Heart left ventricle (tissue), 16 donors: Measurements from ENCODE around the gene ZNF362. TPM values are rescaled to one million over a fixed set of nuclear protein-coding genes. Genes with fewer than 3 reads are reported as not detected.
A peak's percentile ranks its signal among the peaks of the same experiment; 100 is the strongest.

Source experiments
- ATAC-seq, 4 donors: fragments of 200-7000 bp; cut with Tn5 transposase; one replicate each; pipeline ENCODE4 v1.9.1; 2020 to 2022; ENCODE audit warnings: moderate library complexity in 4 of 4, mild to moderate bottlenecking in 3 of 4, moderate number of reproducible peaks in 1 of 4
- DNase-seq, 5 donors: peaks; one replicate each; pipeline ENCODE4 v3.0.0-alpha.2; 2020
- H3K27ac ChIP-seq, 12 donors: fragments of 200-600 bp; sonication (generic) in 4 of 12; one replicate each; pipeline versions ENCODE4 v1.5.0 to v1.8.0; 2016 to 2022; ENCODE audit warnings: mild to moderate bottlenecking in 2 of 12
- H3K27me3 ChIP-seq, 9 donors: fragments of 200-600 bp; sonication (generic) in 2 of 9; one replicate each; pipeline versions ENCODE4 v1.5.1 to v1.8.0; 2016 to 2022; ENCODE audit warnings: mild to moderate bottlenecking in 3 of 9
- H3K36me3 ChIP-seq, 9 donors: fragments of 200-600 bp; sonication (generic) in 2 of 9; one replicate each; pipeline versions ENCODE4 v1.5.0 to v1.8.0; 2018 to 2022; ENCODE audit warnings: mild to moderate bottlenecking in 2 of 9
- H3K4me1 ChIP-seq, 12 donors: fragments of 200-600 bp; sonication (generic) in 4 of 12; one replicate each; pipeline versions ENCODE4 v1.5.0 to v1.8.0; 2016 to 2022; ENCODE audit warnings: mild to moderate bottlenecking in 3 of 12
- H3K4me3 ChIP-seq, 12 donors: fragments of 200-600 bp; sonication (generic) in 4 of 12; one replicate each; pipeline versions ENCODE4 v1.5.0 to v1.8.0; 2017 to 2022; ENCODE audit warnings: mild to moderate bottlenecking in 9 of 12, moderate library complexity in 4 of 12
- H3K9me3 ChIP-seq, 12 donors: fragments of 200-600 bp; sonication (generic) in 4 of 12; one replicate each; pipeline versions ENCODE4 v1.5.0 to v1.8.0; 2016 to 2022; ENCODE audit warnings: mild to moderate bottlenecking in 1 of 12
- CTCF ChIP-seq, 12 donors: fragments of 200-600 bp; sonication (generic) in 4 of 12; IDR thresholded peaks; one replicate each; pipeline versions ENCODE4 v1.5.0 to v1.8.0; 2018 to 2022; ENCODE audit warnings: antibody characterized with exemption in 12 of 12, mild to moderate bottlenecking in 5 of 12
- POLR2A ChIP-seq, 2 donors: fragments of 450-650 bp; IDR thresholded peaks; one replicate each; pipeline ENCODE4 v1.6.1; 2017; ENCODE audit warnings: antibody characterized with exemption in 2 of 2, mild to moderate bottlenecking in 2 of 2, moderate library complexity in 2 of 2
- WGBS, 4 donors: extraction: QIAGEN DNeasy Blood & Tissue Kit in 2 of 4; methylation state at CpG; one replicate each; pipeline versions ENCODE4 v1.1.5 to v1.1.7; 2013 to 2018; 5-methylcytosine and 5-hydroxymethylcytosine counted together
- intact Hi-C, 10 donors: fragments of 100-400 bp; cut with DNase I; formaldehyde crosslinking; loops; one replicate each; pipeline versions ENCODE4 v1.11.1 to v1.14.2; 2022
- polyA plus RNA-seq, 2 donors: library from polyadenylated mRNA; stranded (reverse); fragments of 200-250 nt; gene quantifications; one replicate each; pipeline ENCODE4 v1.2.3, GENCODE V29; 2013
- total RNA-seq, 9 donors: library from RNA; depleted of rRNA in 2 of 9; stranded (reverse); fragments of >200 nt in 2 of 9; fragmentation: NEBNext Ultra II Directional in 3 of 9; extraction: Animal tissue kit (Norgen Biotek cat#: 25700) in 3 of 9; gene quantifications; one replicate each; pipeline versions ENCODE4 v1.1.0 to v1.2.4, GENCODE V29; 2016 to 2023
- donor health status: ischemic (EF 13 %, LVEDD 7.1; RV severe dilation, severe dysfunction).
- donor health status: healthy with polysubstance abuse.
- donor health status: DM: no; HTN: yes; CAD: no.
- donor health status: DM: no; HTN: no; CAD: no.
- donor health status: ischemic (EF 25% LVEDD 6.9; RV normal size, moderate dysfunction).
- donor health status: ischemic (EF 25% LVEDD 5.7; RV mildly dilated, moderate dysfunction).
- donor health status: healthy.
- donor health status: DM: yes; HTN: yes; CAD: no.
- donor health status: ischemic (EF 35%, LVEDD 5.7; RV mildly dilated, moderate dysfunction).
- donor health status: nonischemic (EF 11% LVEDD 7.7; RV severe dilation, severe dysfunction).
- donor health status: DM: yes; HTN: yes; CAD: no.
- donor health status: PGD.
- donor health status: ischemic (EF 29% LVEDD 5.4; RV normal size, mild dysfunction).
- donor health status: nonischemic (EF 23%, LVEDD 6.1; RV moderate dilation, normal function).

The ZNF362 gene
- total and polyA plus RNA-seq, 11 donors, result 11.1 to 39.7 (median 32.5) TPM

DNA sequence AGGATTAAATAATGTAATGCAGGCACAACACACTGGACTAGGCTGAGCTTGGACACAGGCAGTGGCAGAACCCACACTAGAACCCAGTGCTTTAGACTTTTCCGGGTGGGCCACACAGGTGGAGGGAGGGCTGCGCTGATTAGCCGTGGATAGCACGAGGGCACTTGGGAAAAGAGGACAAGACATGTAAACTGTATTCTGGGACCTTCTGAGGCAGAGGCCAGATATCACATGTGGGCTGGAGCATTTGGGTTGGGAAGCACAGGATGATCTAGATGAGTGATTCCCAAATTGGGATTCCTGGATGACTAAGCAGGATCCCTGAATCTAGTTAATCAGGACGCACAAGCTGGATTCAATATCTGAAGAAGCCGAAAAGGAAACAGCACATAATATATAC, 84.9 kb downstream of the ZNF362 start:
- Histone ChIP-seq H3K27me3 (no peaks in the 10 kb centered on the region), H3K9me3 (no peaks in the 10 kb centered on the region), H3K4me3 (peak overlapping the region in 1 of 12 donors; percentile 37), H3K4me1 (peaks cover 55 to 100% (median 100%) of the 10 kb centered on the region in 12 donors), H3K27ac (peak overlapping the region; percentile 41 to 100 (median 98)), H3K36me3 (peaks cover 0 to 48% (median 11%) of the 10 kb centered on the region in 9 donors)
- intact Hi-C loops, result no loop called here
- TF ChIP-seq POLR2A (IDR thresholded peaks at IDR 0.05) (no peak), CTCF (IDR thresholded peaks at IDR 0.05) (no peak)
- DNase-seq (no peak), ATAC-seq (no peak)
- 44 to 54% (median 47%) methylated on average over 6 of the region's 6 CpGs for WGBS, 4 donors

DNA sequence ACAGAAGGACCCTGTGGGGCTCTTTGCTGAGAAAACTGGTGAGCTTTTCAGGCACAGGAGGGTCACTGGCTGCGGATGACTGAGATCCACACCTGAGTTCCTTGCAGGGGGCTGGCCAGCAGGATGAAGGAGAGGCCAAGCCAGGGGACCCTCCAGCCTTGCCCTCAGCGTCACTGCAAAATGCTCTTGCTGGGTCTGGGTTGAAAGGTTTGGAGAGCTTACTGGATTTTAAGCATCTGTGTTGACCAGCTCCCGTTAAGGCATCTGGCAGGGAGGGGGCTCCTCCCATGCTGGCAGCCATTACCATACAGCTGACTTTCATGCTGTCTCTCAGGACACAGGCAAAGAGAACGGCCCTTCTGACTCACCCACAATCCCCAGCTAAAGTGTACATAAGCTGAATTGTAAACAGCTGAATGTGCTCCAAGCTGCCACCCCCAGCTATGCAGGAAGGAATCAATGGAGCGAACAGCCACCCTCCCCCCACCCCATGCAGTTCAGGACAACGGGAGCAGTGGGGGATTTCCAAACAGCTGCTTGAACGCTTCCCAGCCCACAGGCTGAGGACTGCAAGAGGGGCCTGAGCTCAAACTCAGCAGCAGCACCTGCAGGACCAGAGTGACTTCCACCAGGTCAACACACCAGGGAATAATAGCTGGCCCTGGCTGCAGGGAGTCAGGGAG, 85.9 kb downstream of the ZNF362 start:
- TF ChIP-seq POLR2A (IDR thresholded peaks at IDR 0.05) (peak in 1 of 2 donors; percentile 30), CTCF (IDR thresholded peaks at IDR 0.05) (no peak)
- Histone ChIP-seq H3K4me1 (peaks cover 55 to 100% (median 100%) of the 10 kb centered on the region in 12 donors), H3K27ac (peak overlapping the region; percentile 41 to 100 (median 98)), H3K9me3 (no peaks in the 10 kb centered on the region), H3K4me3 (peak overlapping the region in 4 of 12 donors; percentile 1 to 37 (median 21)), H3K27me3 (no peaks in the 10 kb centered on the region), H3K36me3 (peaks cover 0 to 48% (median 11%) of the 10 kb centered on the region in 9 donors)
- DNase-seq, result peak in 4 of 5 donors; percentile 54 to 85 (median 71)
- intact Hi-C loops, result no loop called here
- ATAC-seq, result peak; percentile 24 to 69 (median 57)
- 8 to 19% (median 13%) methylated on average over 7 of the region's 7 CpGs for WGBS, 4 donors

DNA sequence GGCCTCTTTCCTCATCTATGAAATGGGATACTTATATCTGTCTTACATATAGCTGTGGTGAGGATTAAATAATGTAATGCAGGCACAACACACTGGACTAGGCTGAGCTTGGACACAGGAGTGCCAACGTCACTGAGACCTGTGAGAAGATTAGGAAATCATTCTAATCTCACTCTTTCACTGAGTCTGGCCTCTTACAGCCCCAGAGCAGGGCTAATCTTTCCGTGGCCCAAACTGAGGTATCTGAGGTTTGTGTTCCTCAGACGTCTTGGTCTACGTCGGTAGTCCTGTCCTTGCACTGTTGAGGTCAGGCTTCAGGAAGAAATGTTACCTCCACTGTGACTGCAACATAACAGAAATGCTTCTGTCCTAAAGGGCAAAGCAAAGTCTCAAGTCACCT, 87.2 kb downstream of the ZNF362 start:
- DNase-seq (no peak), ATAC-seq (peak in 1 of 4 donors; percentile 2)
- 16 to 28% (median 22%) methylated on average over 5 of the region's 5 CpGs for WGBS, 4 donors
- no peaks in the 10 kb centered on the region for H3K9me3 ChIP-seq
- peaks cover 49 to 100% (median 99%) of the 10 kb centered on the region in 12 donors for H3K4me1 ChIP-seq
- peak overlapping the region in 11 of 12 donors; percentile 81 to 100 (median 99) for H3K27ac ChIP-seq
- intact Hi-C loops, result no loop called here
- H3K4me3 ChIP-seq, result peak overlapping the region in 1 of 12 donors; percentile 20
- TF ChIP-seq POLR2A (IDR thresholded peaks at IDR 0.05) (no peak), CTCF (IDR thresholded peaks at IDR 0.05) (no peak)
- peaks cover 0 to 48% (median 11%) of the 10 kb centered on the region in 9 donors for H3K36me3 ChIP-seq
- no peaks in the 10 kb centered on the region for H3K27me3 ChIP-seq

- no peak for TF ChIP-seq POLR2A (IDR thresholded peaks at IDR 0.05)
- no peak for TF ChIP-seq CTCF (IDR thresholded peaks at IDR 0.05)
- peaks cover 40 to 88% (median 85%) of the 10 kb centered on the region in 12 donors for H3K4me1 ChIP-seq
- WGBS, 4 donors, result 4 to 14% (median 7%) methylated on average over 2 of the region's 2 CpGs
- intact Hi-C loops, result loop anchor here in 1 of 10 donors (5.0 kb wide), 2 partner anchors 48 to 88 kb away; partner anchors contain the start of gene ZNF362
- H3K4me3 ChIP-seq, result peak overlapping the region in 3 of 12 donors; percentile 3 to 12 (median 10)
- DNase-seq, result no peak
- peaks cover 0 to 43% (median 11%) of the 10 kb centered on the region in 9 donors for H3K36me3 ChIP-seq
- peak overlapping the region; percentile 94 to 100 (median 99) for H3K27ac ChIP-seq
- no peaks in the 10 kb centered on the region for H3K27me3 ChIP-seq
- no peak for ATAC-seq
- no peaks in the 10 kb centered on the region for H3K9me3 ChIP-seq
These were observed 88.7 kb downstream of the ZNF362 start for GRCh38 chr1:33344896-33345560.
